Endometrial microvascular endothelial cells (primary cell): ENCODE results near the gene XRRA1. TPM values are rescaled to one million over a fixed set of nuclear protein-coding genes. Genes with fewer than 3 reads are reported as not detected.
"Not testable (repeated sequence)": the region's sequence is repeated elsewhere in the genome, so short reads cannot be mapped to it uniquely, and the experiment has no call there.

ENCODE experiments used
- in situ Hi-C: cut with HindIII; loops from 2 replicates; pipeline ENCODE4 v1.10.0; 2017; ENCODE audit warnings: low sequenced_read_pairs, low pct_unique_long_range_greater_than_20kb; ENCODE audit errors: inconsistent ontology term
- total RNA-seq: library from RNA; depleted of rRNA; stranded (reverse); fragments of >200 nt; gene quantifications from one replicate; pipeline ENCODE4 v1.2.3, GENCODE V29; 2015; ENCODE audit errors: inconsistent ontology term

Gene XRRA1
- total RNA-seq, result 12.0 TPM

DNA sequence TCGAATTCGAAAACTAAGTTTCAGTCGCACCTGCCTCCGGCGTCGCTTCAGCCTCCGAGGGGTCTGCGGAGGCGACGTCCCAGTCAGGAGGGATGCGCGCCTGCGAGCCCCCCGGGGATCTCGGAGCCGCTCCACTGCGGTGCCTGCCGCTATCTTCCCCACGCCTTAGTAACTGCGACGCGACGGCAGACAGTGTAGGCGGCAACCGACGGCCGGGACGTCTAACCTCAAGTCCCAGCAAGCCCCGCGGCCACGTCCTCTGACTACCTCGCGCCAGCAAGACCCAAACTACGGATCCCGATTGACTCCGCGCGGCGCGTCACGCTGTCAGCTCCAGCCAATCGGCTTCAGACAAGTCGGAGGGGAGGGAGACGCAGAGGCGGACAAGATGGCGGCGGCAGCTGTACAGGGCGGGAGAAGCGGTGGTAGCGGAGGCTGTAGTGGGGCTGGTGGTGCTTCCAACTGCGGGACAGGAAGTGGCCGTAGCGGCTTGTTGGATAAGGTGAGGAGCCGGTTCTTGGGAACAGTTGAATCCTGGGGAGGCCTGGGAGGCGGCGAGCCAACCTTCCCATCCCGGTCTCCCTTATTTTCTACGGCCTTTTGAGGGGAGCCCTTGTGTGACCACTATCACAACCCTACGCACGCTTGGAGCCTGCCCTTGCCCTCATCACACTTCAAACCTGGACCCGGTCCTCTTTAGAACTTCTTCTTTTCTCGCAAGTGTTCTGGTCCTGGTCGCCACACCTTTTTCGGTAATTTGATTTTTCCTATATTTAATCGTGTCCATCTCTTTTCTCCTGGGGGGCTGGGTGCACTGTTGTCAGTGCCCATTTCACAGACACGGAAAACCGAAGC, at the start of gene XRRA1, which contains the start of gene SPCS2:
TSS of gene XRRA1 (minus strand) at position 194 of the 855 bp plus-strand sequence. CDS start 8,213 bp downstream, outside the sequence.
TSS of gene SPCS2 (plus strand) at position 369 of the 855 bp plus-strand sequence. CDS start at position 389, 20 bp downstream.
- in situ Hi-C loops, result no loop called here

DNA sequence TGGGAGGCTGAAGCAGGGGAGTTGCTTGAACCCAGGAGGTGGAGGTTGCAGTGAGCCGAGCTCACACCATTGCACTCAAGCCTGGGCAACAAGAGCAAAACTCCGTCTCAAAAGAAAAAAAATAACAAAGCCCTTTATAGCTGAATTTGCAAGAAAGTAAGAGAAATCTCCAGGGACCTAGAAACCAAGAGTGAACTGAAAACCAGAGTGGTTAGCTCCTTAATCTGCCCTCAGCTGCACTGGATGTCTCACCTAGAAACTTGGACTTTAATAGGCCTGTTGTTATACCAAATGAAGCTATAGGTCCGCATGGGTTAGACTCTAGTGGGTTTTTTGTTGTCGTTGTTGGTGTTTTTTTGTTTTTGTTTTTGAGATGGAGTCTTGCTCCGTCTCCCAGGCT, 44.0 kb upstream of the XRRA1 start:
- in situ Hi-C loops, result no loop called here

DNA sequence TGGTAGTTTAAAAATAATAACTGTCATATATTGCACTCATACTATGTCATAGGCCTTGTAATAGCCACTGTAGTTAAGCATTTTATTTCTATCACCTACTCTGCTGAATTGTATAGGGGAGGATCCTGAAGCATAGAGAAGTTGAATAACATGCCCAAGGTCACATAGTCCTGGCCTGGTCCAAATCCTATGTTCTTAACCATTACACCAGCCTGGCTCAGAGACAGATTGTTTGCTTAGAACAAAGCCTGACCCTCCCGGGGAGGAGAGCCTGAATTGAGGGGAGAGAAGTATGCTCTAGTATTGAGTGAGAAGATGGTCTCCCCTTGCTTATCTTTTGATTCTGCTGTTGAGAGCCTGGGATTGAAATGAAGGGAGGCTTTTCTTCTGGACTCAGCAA, 42.0 kb upstream of the XRRA1 start:
- in situ Hi-C loops, result no loop called here

GRCh38 chr11:74990150-74990549, 41.3 kb upstream of the XRRA1 start:
- in situ Hi-C loops, result not testable (repeated sequence)

DNA sequence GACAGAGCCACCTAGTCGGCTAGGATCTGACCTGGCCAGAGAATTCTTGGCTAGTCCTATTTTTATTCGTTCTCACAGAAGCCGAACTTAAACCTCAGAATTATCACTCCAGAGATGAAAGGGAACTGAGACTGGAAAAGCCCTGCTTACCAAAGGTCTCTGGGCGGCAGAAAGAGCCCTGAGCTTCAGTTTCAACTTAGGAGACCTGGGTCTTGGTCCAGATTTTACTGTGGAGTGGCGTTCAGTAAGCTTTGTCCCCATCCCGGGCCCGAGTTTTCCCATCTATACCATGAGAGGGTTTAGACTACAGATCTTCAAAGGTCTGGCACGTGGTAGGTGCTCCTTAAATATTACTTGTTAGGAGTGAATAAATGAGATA, 40.4 kb upstream of the XRRA1 start:
- in situ Hi-C loops, result no loop called here

- in situ Hi-C loops, result no loop called here
Observed at GRCh38 chr11:74988541-74989259, 39.8 kb upstream of the XRRA1 start, which contains the start of gene NEU3. Gene NEU3 (plus strand): TSS chr11:74988933. CDS start chr11:74989061, 128 bp downstream.

GRCh38 chr11:74984730-74985129, 35.8 kb upstream of the XRRA1 start:
- in situ Hi-C loops, result no loop called here

DNA sequence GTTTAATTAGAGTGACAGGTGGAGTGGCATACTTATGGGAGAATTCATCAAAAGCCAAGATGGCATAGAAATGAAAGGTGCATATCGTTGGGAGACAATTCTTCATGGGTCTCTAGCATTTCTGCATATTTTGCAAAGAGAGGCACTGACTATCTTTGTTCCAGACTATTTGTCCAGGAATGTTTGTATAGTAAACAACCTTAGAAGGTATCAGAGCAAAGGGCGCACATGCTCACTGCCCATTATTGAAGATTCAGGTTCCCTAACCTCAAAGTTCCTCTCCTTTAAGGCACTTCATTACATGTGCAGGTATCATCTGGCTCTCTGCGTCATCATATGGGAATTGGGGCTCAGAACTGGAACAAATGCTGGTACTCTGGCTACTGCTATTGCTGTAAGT, 35.2 kb upstream of the XRRA1 start:
- in situ Hi-C loops, result no loop called here

DNA sequence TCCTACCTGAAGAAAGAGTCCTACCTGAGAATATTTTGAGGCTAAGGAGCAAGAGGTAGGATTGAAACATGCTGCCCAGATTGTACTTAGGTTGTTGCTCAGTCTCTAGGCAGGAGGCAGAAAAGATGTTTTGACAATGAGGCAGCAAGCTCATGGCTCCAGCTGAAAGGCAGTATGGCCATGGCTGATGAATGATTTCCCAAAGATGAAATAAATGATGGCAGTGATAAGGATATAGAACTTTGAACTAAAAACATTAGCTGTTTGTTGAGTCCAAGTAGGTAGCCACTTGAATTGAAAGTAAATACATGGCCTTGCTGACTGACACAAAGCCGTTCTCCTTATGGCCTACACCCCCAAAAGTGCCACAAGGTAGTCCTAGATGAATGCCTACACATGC, 33.0 kb upstream of the XRRA1 start:
- in situ Hi-C loops, result no loop called here

DNA sequence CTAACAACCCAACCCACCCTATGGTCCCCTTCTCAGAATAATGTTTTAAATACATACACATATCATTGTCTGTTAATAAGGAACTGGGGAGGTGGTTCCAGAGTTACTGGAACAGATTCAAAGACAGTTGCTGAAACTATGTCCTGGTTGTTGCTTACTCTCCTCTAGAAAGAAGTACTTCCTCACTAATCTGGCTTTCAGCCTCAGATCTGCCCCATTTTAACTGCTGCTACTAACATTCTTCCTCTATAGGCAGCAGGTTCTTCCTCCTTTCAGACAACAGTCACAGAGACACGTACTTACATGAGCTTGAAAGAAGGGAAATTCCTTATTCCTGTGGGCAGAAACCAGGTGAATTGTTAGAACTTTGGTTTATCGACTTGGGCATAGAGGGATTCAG, 31.7 kb upstream of the XRRA1 start:
- in situ Hi-C loops, result no loop called here

DNA sequence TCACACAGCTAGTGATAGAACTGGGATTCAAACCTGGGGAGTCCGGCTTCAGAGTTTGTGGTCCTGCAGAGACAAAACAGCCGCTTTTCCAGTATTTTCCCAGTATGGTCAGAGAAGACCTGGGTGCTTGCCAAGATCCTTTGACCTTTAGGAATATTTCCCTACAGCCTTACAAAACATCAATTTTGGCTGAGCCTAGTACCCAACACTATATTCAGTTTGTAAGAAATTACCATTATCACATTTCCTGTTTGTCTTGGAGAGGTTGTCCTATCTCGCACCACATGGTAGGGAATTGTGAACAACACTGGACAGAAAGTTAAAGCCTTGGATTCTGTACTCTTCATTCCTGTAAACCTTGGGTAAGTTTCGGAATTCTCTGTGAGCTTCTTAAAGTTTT, 29.1 kb upstream of the XRRA1 start:
- in situ Hi-C loops, result no loop called here

DNA sequence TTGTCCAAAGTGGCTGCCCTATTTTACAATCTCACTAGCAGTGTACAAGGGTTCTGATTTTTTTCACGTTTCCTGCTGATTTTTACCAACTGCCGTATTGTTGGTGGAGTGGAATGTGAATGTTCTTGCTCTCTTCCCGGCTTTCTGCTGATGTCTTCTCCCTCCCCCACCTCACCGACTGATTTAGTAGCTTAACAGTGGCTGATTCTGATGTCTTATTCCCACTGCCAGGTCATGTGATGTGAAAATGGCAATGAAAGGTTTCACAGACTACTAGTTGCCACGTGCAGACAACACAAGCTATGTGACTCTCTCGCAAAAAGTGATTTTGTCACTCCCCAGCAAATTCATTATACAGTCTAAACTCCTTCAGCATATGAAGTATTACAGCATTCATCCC, 22.5 kb upstream of the XRRA1 start:
- in situ Hi-C loops, result no loop called here

DNA sequence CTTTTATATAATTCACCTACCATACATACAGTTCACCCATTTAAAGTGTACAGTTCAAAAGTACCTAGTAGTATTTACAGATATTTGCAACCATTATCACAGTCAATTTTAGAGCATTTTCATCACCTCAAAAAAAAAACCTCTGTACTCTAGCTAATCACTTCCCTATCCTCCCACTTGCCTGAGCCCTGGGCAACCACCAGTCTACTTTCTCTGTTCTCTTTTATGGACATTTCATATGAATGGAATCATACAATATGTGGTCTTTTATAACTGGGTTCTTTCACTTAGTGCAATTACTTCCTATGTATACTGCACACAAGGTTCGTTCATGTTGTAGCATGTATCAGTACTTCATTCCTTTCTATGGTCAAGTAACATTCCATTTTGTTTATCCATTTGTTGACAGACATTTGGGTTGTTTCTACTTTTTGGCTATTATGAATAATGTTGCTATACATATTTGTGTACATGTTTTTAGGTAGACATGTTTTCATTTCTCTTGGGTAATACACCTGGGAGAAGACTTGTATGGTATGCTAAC, 22.0 kb upstream of the XRRA1 start:
- in situ Hi-C loops, result no loop called here

GRCh38 chr11:74966651-74967050, 17.8 kb upstream of the XRRA1 start:
- in situ Hi-C loops, result no loop called here

- in situ Hi-C loops, result not testable (repeated sequence)
Observed at GRCh38 chr11:74960128-74960527, 11.2 kb upstream of the XRRA1 start.

DNA sequence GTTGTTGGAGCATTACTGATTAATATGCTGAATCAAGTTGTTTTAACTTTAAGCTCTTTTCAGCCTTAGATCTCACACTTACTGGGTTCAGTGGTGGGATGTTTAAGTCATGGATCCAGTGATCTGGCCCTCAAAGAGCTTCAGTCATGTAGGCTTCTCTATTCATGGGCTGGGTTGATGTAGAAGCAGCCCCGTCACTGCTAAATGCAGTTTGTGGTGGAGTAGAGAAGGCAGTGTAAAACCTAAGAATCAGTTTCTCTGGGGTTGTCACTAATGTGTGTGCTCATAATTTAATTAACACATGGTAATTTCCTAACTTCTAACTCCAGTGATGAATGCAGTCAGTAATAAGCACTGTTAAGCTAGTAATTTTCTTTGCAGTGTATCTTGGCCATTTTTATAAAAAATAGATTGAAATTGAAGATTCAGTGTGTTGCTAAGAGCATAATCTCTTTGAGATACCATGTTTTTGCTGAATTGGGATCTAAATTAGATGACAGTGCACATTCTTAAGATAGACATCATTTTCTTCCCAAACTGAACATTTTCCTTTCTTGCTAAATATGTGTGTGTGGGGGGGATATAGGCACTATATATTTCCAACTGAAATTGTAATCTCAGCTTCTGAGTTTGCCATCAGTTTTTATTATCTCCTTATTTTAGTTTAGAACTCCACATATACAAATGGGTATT, 9.2 kb upstream of the XRRA1 start:
- in situ Hi-C loops, result no loop called here

DNA sequence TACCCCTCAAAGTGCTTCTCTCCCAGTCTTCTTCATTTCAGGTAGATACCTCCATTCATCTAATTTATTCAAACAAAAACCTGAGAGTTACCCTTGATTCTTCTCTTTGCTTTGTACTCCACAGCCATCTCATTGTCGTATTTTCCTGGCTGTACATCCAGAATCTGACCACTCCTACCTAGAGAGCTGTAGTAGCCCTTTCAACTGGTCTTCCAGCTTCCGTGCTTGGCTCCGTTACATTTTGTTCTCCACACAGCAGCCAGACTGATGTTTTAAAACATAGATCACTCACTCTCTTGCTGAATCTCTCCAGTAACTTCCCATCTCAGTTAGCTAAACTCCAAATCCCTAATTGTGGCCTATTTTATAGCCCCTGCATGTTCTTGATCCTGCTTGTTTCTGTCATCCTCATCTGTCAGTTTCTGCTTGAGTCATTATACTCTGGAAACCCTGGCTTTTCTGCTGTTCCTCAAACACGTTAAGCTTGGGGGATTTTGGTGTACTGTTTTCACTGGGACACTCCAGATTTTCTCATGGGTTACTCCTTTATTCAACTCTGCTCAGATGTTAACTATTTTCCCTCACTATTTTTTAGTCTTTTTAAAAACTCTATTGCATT, 7.6 kb upstream of the XRRA1 start:
- in situ Hi-C loops, result no loop called here

- in situ Hi-C loops, result no loop called here
Observed at GRCh38 chr11:74954199-74954598, 5.3 kb upstream of the XRRA1 start.

DNA sequence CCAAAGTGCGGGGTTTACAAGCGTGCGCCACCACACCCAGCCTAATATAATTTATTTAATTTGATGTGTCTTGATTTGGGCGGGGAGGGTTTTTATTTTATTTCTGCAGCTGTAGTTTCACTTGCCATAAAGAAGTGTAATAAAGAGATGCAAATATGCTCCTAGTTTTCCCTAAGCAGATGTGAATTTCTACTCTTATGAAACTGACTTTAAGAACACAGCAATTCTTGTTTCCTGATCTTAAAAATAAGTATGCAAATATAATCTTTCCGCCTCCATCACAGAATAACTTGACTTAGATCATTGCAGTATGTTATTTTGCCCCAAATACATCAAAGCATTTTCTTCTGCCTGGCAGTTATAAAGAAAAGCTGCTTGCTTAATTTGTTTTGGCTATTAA, 4.6 kb upstream of the XRRA1 start:
- in situ Hi-C loops, result no loop called here
